Panc1 (cell line): ENCODE data around the gene HBS1L.

Experiments used
- CTCF ChIP-seq: fragments of 450-650 bp; IDR thresholded peaks from 2 replicates; pipeline ENCODE4 v1.5.1; 2017; ENCODE audit warnings: mild to moderate bottlenecking
- POLR2AphosphoS5 ChIP-seq: IDR thresholded peaks from 2 replicates; pipeline ENCODE4 v1.6.1; 2012; ENCODE audit warnings: mild to moderate bottlenecking, low read depth, low read length, moderate library complexity

- TF ChIP-seq CTCF: no peak
- no peak for TF ChIP-seq POLR2AphosphoS5
Observed at GRCh38 chr6:135047336-135047735, 7.3 kb downstream of the HBS1L start.
